Activated CD8-positive, alpha-beta memory T cell treated with anti-CD3 and anti-CD28 coated beads, Interleukin-2, amount 10 ng/mL, durations not matched to agents 7 days and 5 days (primary cell): Measurements from ENCODE around the gene COX5B. TPM values are rescaled to one million over a fixed set of nuclear protein-coding genes. Genes with fewer than 3 reads are reported as not detected.
"Not testable (repeated sequence)": the region's sequence is repeated elsewhere in the genome, so short reads cannot be mapped to it uniquely, and the experiment has no call there.

Experiments
- ATAC-seq: fragments of 150-1000 bp; cut with Tn5 transposase; one replicate; pipeline ENCODE4 v1.10.0; 2021; ENCODE audit warnings: moderate library complexity
- CTCF ChIA-PET: fragments of 350-600 bp; sonication (Branson Sonifier 250); formaldehyde crosslinking; loops from one replicate; lab custom pipeline; 2021; ENCODE audit warnings: antibody characterized with exemption; lab: Charles Lee
- DNase-seq: peaks from one replicate; pipeline ENCODE4 v3.0.0-alpha.2; 2020
- H3K27ac Mint-ChIP-seq: one replicate; pipeline ENCODE4 v1.8.0; 2021; ENCODE audit warnings: mild to moderate bottlenecking, mixed read lengths
- H3K27me3 Mint-ChIP-seq: one replicate; pipeline ENCODE4 v1.8.0; 2021; ENCODE audit warnings: mixed read lengths
- H3K36me3 Mint-ChIP-seq: one replicate; pipeline ENCODE4 v1.8.0; 2021; ENCODE audit warnings: mild to moderate bottlenecking, mixed read lengths
- H3K4me1 Mint-ChIP-seq: one replicate; pipeline ENCODE4 v1.8.0; 2021; ENCODE audit warnings: mixed read lengths
- H3K4me3 Mint-ChIP-seq: one replicate; pipeline ENCODE4 v1.8.0; 2021; ENCODE audit warnings: mild to moderate bottlenecking, moderate library complexity, mixed read lengths
- H3K9me3 Mint-ChIP-seq: one replicate; pipeline ENCODE4 v1.8.0; 2022; ENCODE audit warnings: low read depth, mixed read lengths
- total RNA-seq, 2 experiments: library from RNA; stranded (reverse); gene quantifications; one replicate each; pipeline ENCODE4 v1.2.3, GENCODE V29; 2021

The COX5B gene
- total RNA-seq, 2 experiments from 2014 or later: 206 to 236 TPM

- CTCF ChIA-PET: interaction anchor here (1.1 to 1.5 kb wide), 3 partner anchors 11 to 79 kb away, joined by 3 to 7 read pairs (median 6); no protein-coding TSS in a partner anchor
- Mint-ChIP-seq H3K27me3 (no peaks in the 10 kb centered on the region), H3K4me1 (peaks cover 29% of the 10 kb centered on the region), H3K9me3 (no peaks in the 10 kb centered on the region), H3K36me3 (no peaks in the 10 kb centered on the region), H3K27ac (no peak within 1 kb of the TSS), H3K4me3 (no peak within 1 kb of the TSS)
- no peak for DNase-seq
- no peak for ATAC-seq
Observed at GRCh38 chr2:97669448-97669847, 23.6 kb downstream of the COX5B start, which contains the start of gene C2orf92. TSS of gene C2orf92 (plus strand) at chr2:97669713. CDS start at chr2:97669789, 76 bp downstream.

- Mint-ChIP-seq H3K36me3 (no peaks in the 10 kb centered on the region), H3K9me3 (no peaks in the 10 kb centered on the region), H3K27me3 (no peaks in the 10 kb centered on the region), H3K4me3 (no peak overlapping the region), H3K27ac (no peak overlapping the region), H3K4me1 (peaks cover 22% of the 10 kb centered on the region)
- no peak for DNase-seq
- ATAC-seq: no peak
- CTCF ChIA-PET: interaction anchor here (1.1 to 1.5 kb wide), 3 partner anchors 9 to 80 kb away, joined by 3 to 7 read pairs (median 6); no protein-coding TSS in a partner anchor
Observed at GRCh38 chr2:97670471-97670870, 24.6 kb downstream of the COX5B start.

GRCh38 chr2:97671526-97671925 is 25.7 kb downstream of the COX5B start:
- Mint-ChIP-seq H3K4me1 (peaks cover 29% of the 10 kb centered on the region), H3K36me3 (no peaks in the 10 kb centered on the region), H3K27ac (no peak overlapping the region), H3K9me3 (no peaks in the 10 kb centered on the region), H3K4me3 (no peak overlapping the region), H3K27me3 (no peaks in the 10 kb centered on the region)
- ATAC-seq (no peak), DNase-seq (no peak)
- CTCF ChIA-PET: no interaction called here

GRCh38 chr2:97672606-97673140 is 26.8 kb downstream of the COX5B start:
- not testable (repeated sequence) for H3K27me3 Mint-ChIP-seq, H3K36me3 Mint-ChIP-seq, H3K9me3 Mint-ChIP-seq, DNase-seq, ATAC-seq, H3K4me3 Mint-ChIP-seq, H3K27ac Mint-ChIP-seq
- peaks cover 33% of the 10 kb centered on the region for H3K4me1 Mint-ChIP-seq
- CTCF ChIA-PET: interaction anchor here (0.9 to 2.0 kb wide), 5 partner anchors 8 to 82 kb away, joined by 3 to 9 read pairs (median 4); partner anchors contain the start of genes ACTR1B and COX5B

- H3K27ac Mint-ChIP-seq: peak overlapping the region; percentile 41
- H3K4me3 Mint-ChIP-seq: no peak overlapping the region
- peak; percentile 62 for ATAC-seq
Observed at GRCh38 chr2:97673182-97673914, 27.5 kb downstream of the COX5B start.

GRCh38 chr2:97673915-97674283 is 28.0 kb downstream of the COX5B start:
- CTCF ChIA-PET: interaction anchor here (1.4 to 2.0 kb wide), 3 partner anchors 9 to 83 kb away, joined by 3 to 9 read pairs (median 6); partner anchors contain the start of gene ACTR1B
- no peak for DNase-seq
- no peak overlapping the region for H3K4me3 Mint-ChIP-seq
- H3K9me3 Mint-ChIP-seq: no peaks in the 10 kb centered on the region
- no peaks in the 10 kb centered on the region for H3K27me3 Mint-ChIP-seq
- H3K27ac Mint-ChIP-seq: peak overlapping the region; percentile 41
- ATAC-seq: peak; percentile 25
- H3K36me3 Mint-ChIP-seq: no peaks in the 10 kb centered on the region
- peaks cover 35% of the 10 kb centered on the region for H3K4me1 Mint-ChIP-seq

More at GRCh38 chr2:97673182-97673914, 27.5 kb downstream of the COX5B start:
- Mint-ChIP-seq H3K4me1 (peaks cover 35% of the 10 kb centered on the region), H3K27me3 (no peaks in the 10 kb centered on the region), H3K36me3 (no peaks in the 10 kb centered on the region), H3K9me3 (no peaks in the 10 kb centered on the region)
- CTCF ChIA-PET: interaction anchor here (0.9 to 2.0 kb wide), 5 partner anchors 9 to 83 kb away, joined by 3 to 9 read pairs (median 4); partner anchors contain the start of genes ACTR1B and COX5B
- peak; percentile 57 for DNase-seq

- H3K4me1 Mint-ChIP-seq: peaks cover 35% of the 10 kb centered on the region
- no peaks in the 10 kb centered on the region for H3K27me3 Mint-ChIP-seq
- CTCF ChIA-PET: interaction anchor here (1.6 to 3.0 kb wide), 4 partner anchors 13 to 85 kb away, joined by 6 to 9 read pairs (median 8); no protein-coding TSS in a partner anchor
Observed at GRCh38 chr2:97675430-97676113, 29.7 kb downstream of the COX5B start.

GRCh38 chr2:97676620-97677019 is 30.8 kb downstream of the COX5B start:
- Mint-ChIP-seq H3K9me3 (no peaks in the 10 kb centered on the region), H3K4me3 (no peak overlapping the region), H3K4me1 (peaks cover 35% of the 10 kb centered on the region), H3K36me3 (no peaks in the 10 kb centered on the region), H3K27ac (no peak overlapping the region), H3K27me3 (peaks cover 3% of the 10 kb centered on the region)
- ATAC-seq: peak; percentile 61
- DNase-seq: no peak
- CTCF ChIA-PET: interaction anchor here (0.6 to 3.0 kb wide), 5 partner anchors 8 to 23 kb away, joined by 3 to 9 read pairs (median 7); partner anchors contain the start of gene ACTR1B

More at GRCh38 chr2:97675430-97676113, 29.7 kb downstream of the COX5B start:
- Mint-ChIP-seq H3K36me3 (no peaks in the 10 kb centered on the region), H3K4me3 (no peak overlapping the region), H3K27ac (no peak overlapping the region), H3K9me3 (no peaks in the 10 kb centered on the region)
- no peak for ATAC-seq
- no peak for DNase-seq

GRCh38 chr2:97677480-97677879 is 31.6 kb downstream of the COX5B start:
- Mint-ChIP-seq H3K27ac (no peak overlapping the region), H3K27me3 (peaks cover 8% of the 10 kb centered on the region)

GRCh38 chr2:97678298-97678697 is 32.4 kb downstream of the COX5B start:
- no peak overlapping the region for H3K27ac Mint-ChIP-seq
- no peak for ATAC-seq

More at GRCh38 chr2:97677480-97677879, 31.6 kb downstream of the COX5B start:
- CTCF ChIA-PET: interaction anchor here (1.2 kb wide), 1 partner anchor 14 kb away, joined by 3 read pairs; the partner anchor contains the start of gene ACTR1B
- no peaks in the 10 kb centered on the region for H3K9me3 Mint-ChIP-seq
- DNase-seq: no peak
- H3K4me1 Mint-ChIP-seq: peaks cover 37% of the 10 kb centered on the region
- no peak for ATAC-seq
- H3K4me3 Mint-ChIP-seq: no peak overlapping the region
- no peaks in the 10 kb centered on the region for H3K36me3 Mint-ChIP-seq

GRCh38 chr2:97687235-97687634 is 41.4 kb downstream of the COX5B start:
- peaks cover 17% of the 10 kb centered on the region for H3K4me1 Mint-ChIP-seq
- not testable (repeated sequence) for H3K27me3 Mint-ChIP-seq, H3K27ac Mint-ChIP-seq, H3K36me3 Mint-ChIP-seq, ATAC-seq, H3K9me3 Mint-ChIP-seq, DNase-seq, H3K4me3 Mint-ChIP-seq
- CTCF ChIA-PET: interaction anchor here (1.6 to 2.9 kb wide), 3 partner anchors 11 to 96 kb away, joined by 5 to 24 read pairs (median 7); partner anchors contain the start of gene ACTR1B

More at GRCh38 chr2:97678298-97678697, 32.4 kb downstream of the COX5B start:
- no peaks in the 10 kb centered on the region for H3K9me3 Mint-ChIP-seq
- H3K27me3 Mint-ChIP-seq: peaks cover 11% of the 10 kb centered on the region
- H3K4me1 Mint-ChIP-seq: peaks cover 29% of the 10 kb centered on the region
- CTCF ChIA-PET: interaction anchor here (0.9 to 1.6 kb wide), 3 partner anchors 20 to 31 kb away, joined by 3 to 6 read pairs (median 4); no protein-coding TSS in a partner anchor
- no peak for DNase-seq
- no peak overlapping the region for H3K4me3 Mint-ChIP-seq
- no peaks in the 10 kb centered on the region for H3K36me3 Mint-ChIP-seq

GRCh38 chr2:97688062-97688827 is 42.4 kb downstream of the COX5B start:
- ATAC-seq: peak; percentile 90
- peaks cover 17% of the 10 kb centered on the region for H3K4me1 Mint-ChIP-seq
- no peaks in the 10 kb centered on the region for H3K27me3 Mint-ChIP-seq
- H3K4me3 Mint-ChIP-seq: no peak overlapping the region
- H3K36me3 Mint-ChIP-seq: no peaks in the 10 kb centered on the region
- H3K27ac Mint-ChIP-seq: peak overlapping the region; percentile 44
- DNase-seq: no peak
- H3K9me3 Mint-ChIP-seq: no peaks in the 10 kb centered on the region
- CTCF ChIA-PET: interaction anchor here (1.2 to 2.9 kb wide), 4 partner anchors 10 to 98 kb away, joined by 3 to 24 read pairs (median 6); partner anchors contain the start of gene ACTR1B
